Sigmoid colon (tissue), 7 donors: ENCODE data around the gene PRSS23. TPM values are rescaled to one million over a fixed set of nuclear protein-coding genes. Genes with fewer than 3 reads are reported as not detected.
A peak's percentile ranks its signal among the peaks of the same experiment; 100 is the strongest.

Experiments
- DNase-seq: peaks from one replicate; pipeline ENCODE4 v3.0.0-alpha.2; 2019
- H3K27ac ChIP-seq, 4 donors: fragments of 200-600 bp; sonication (generic); one replicate each; pipeline ENCODE4 v1.5.1; 2016 to 2019; ENCODE audit warnings: mild to moderate bottlenecking in 1 of 4
- H3K27me3 ChIP-seq, 3 donors: fragments of 200-600 bp; sonication (generic); one replicate each; pipeline ENCODE4 v1.5.1; 2019; ENCODE audit warnings: mild to moderate bottlenecking in 1 of 3
- H3K36me3 ChIP-seq, 4 donors: fragments of 200-600 bp; sonication (generic); one replicate each; pipeline ENCODE4 v1.5.1; 2016 to 2019
- H3K4me1 ChIP-seq, 4 donors: fragments of 200-600 bp; sonication (generic); one replicate each; pipeline ENCODE4 v1.5.1; 2017 to 2019
- H3K4me3 ChIP-seq, 4 donors: fragments of 200-600 bp; sonication (generic); one replicate each; pipeline ENCODE4 v1.5.1; 2017 to 2019; ENCODE audit warnings: mild to moderate bottlenecking in 2 of 4, moderate library complexity in 1 of 4
- H3K9me3 ChIP-seq, 4 donors: fragments of 200-600 bp in 3 of 4; sonication (generic) in 3 of 4; one replicate each; pipeline versions ENCODE4 v1.5.1 to v1.6.1; 2013 to 2019
- EP300 ChIP-seq, 4 donors: sonication (generic); formaldehyde crosslinking; IDR thresholded peaks; one replicate each; pipeline ENCODE4 v1.6.1; 2017; ENCODE audit warnings: antibody characterized with exemption in 4 of 4
- POLR2A ChIP-seq, 2 donors: fragments of 450-650 bp; IDR thresholded peaks; one replicate each; pipeline ENCODE4 v1.6.1; 2016; ENCODE audit warnings: antibody characterized with exemption in 2 of 2, mild to moderate bottlenecking in 2 of 2, moderate library complexity in 2 of 2
- POLR2AphosphoS5 ChIP-seq, 4 donors: sonication (generic); formaldehyde crosslinking; IDR thresholded peaks; one replicate each; pipeline ENCODE4 v1.6.1; 2017; ENCODE audit warnings: antibody characterized with exemption in 4 of 4
- WGBS, 2 donors: extraction: QIAGEN DNeasy Blood & Tissue Kit; methylation state at CpG; one replicate each; pipeline ENCODE4 v1.1.7; 2013; 5-methylcytosine and 5-hydroxymethylcytosine counted together
- intact Hi-C: fragments of 100-400 bp; cut with DNase I; formaldehyde crosslinking; loops from one replicate; pipeline ENCODE4 v1.15.1; 2023
- polyA plus RNA-seq, 3 donors: library from polyadenylated mRNA; stranded (reverse); fragments of 200-250 nt; gene quantifications; one replicate each; pipeline ENCODE4 v1.2.3, GENCODE V29; 2013
- total RNA-seq, 4 donors: library from RNA; depleted of rRNA; stranded (reverse); fragments of >200 nt; gene quantifications; one replicate each; pipeline ENCODE4 v1.1.0, GENCODE V29; 2016
- TF ChIP-seq, protein P1 (sequence below), 4 experiments: fragments of 450-650 bp in 3 of 4; fragments of 200-600 bp in 1 of 4; IDR thresholded peaks; one replicate each; pipeline ENCODE4 v1.5.1; 2016 to 2019; ENCODE audit warnings: antibody characterized with exemption in 4 of 4, mild to moderate bottlenecking in 3 of 4, moderate library complexity in 2 of 4
- donor health status: healthy with polysubstance abuse.
- donor health status: Bipolar disorder and iron deficiency.
- donor health status: healthy.

PRSS23 gene
- total and polyA plus RNA-seq, 7 donors, result 25.2 to 183 (median 78.5) TPM

DNA sequence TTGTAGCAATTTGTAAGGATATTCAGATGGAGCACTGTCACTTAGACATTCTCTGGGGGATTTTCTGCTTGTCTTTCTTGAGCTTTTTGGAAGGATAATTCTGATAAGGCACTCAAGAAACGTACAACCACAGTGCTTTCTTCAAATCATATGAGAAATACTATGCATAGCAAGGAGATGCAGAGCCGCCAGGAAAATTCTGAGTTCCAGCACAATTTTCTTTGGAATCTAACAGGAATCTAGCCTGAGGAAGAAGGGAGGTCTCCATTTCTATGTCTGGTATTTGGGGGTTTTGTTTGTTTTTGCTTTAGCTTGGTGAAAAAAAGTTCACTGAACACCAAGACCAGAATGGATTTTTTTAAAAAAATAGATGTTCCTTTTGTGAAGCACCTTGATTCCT is 9.9 kb downstream of the PRSS23 start:
- intact Hi-C loops, result loop anchor here (5.0 kb wide), 1 partner anchor 183 kb away; no protein-coding TSS in a partner anchor
- WGBS, 2 donors, result 85 to 88% methylated on average over 2 of the region's 2 CpGs
- Histone ChIP-seq H3K27ac (peak overlapping the region in 3 of 4 donors; percentile 44 to 92 (median 87)), H3K4me1 (peaks cover 0 to 89% (median 79%) of the 10 kb centered on the region in 4 donors), H3K27me3 (no peaks in the 10 kb centered on the region), H3K9me3 (no peaks in the 10 kb centered on the region), H3K4me3 (no peak overlapping the region), H3K36me3 (peaks cover 0 to 13% (median 9%) of the 10 kb centered on the region in 4 donors)
- no peak for DNase-seq
- TF ChIP-seq POLR2AphosphoS5 (IDR thresholded peaks at IDR 0.05) (no peak), EP300 (IDR thresholded peaks at IDR 0.05) (no peak), POLR2A (IDR thresholded peaks at IDR 0.05) (no peak)
- TF ChIP-seq, protein P1, sequence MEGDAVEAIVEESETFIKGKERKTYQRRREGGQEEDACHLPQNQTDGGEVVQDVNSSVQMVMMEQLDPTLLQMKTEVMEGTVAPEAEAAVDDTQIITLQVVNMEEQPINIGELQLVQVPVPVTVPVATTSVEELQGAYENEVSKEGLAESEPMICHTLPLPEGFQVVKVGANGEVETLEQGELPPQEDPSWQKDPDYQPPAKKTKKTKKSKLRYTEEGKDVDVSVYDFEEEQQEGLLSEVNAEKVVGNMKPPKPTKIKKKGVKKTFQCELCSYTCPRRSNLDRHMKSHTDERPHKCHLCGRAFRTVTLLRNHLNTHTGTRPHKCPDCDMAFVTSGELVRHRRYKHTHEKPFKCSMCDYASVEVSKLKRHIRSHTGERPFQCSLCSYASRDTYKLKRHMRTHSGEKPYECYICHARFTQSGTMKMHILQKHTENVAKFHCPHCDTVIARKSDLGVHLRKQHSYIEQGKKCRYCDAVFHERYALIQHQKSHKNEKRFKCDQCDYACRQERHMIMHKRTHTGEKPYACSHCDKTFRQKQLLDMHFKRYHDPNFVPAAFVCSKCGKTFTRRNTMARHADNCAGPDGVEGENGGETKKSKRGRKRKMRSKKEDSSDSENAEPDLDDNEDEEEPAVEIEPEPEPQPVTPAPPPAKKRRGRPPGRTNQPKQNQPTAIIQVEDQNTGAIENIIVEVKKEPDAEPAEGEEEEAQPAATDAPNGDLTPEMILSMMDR (IDR thresholded peaks at IDR 0.05), result no peak

DNA sequence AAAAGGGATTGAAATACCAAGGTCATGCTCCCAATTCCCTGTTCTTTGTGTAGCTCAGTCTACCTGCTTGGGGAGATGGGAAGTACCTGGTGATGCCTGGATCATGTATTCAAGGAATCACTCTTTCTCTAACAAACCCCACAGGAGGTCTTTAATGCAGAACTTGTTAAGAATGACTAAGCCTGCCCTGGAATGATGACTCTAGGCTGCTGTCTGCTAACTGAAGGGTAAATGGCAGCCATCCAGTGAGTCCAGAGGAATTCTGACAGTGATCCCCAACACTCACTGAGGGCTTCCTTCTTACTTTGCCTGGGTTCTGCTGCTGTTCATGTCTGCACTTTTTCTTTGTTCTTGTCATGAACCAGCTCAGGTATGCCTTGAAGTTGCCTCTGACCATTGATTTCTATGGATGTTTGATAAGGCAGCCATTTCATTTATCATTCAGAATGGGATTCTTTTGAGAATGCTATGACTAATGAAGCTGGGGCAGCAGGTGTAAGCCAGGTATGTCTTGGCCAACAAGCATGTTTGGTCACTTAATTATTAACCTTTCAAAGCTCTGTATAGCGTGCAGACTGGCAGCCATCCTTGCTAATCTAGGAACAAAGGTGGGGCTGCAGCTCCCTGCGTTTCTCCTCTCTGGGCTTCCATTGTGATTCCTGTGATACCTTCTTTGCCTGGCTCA is 11.4 kb downstream of the PRSS23 start:
- H3K27ac ChIP-seq, result peak overlapping the region in 3 of 4 donors; percentile 80 to 92 (median 87)
- intact Hi-C loops, result loop anchor here (5.0 kb wide), 1 partner anchor 184 kb away; no protein-coding TSS in a partner anchor
- H3K36me3 ChIP-seq, result peaks cover 0 to 13% (median 9%) of the 10 kb centered on the region in 4 donors
- WGBS, 2 donors, result 23 to 71% methylated on average over 2 of the region's 2 CpGs
- H3K4me1 ChIP-seq, result peaks cover 0 to 89% (median 78%) of the 10 kb centered on the region in 4 donors
- H3K27me3 ChIP-seq, result no peaks in the 10 kb centered on the region
- H3K9me3 ChIP-seq, result no peaks in the 10 kb centered on the region
- no peak overlapping the region for H3K4me3 ChIP-seq
- TF ChIP-seq POLR2A (IDR thresholded peaks at IDR 0.05) (no peak), EP300 (IDR thresholded peaks at IDR 0.05) (no peak), POLR2AphosphoS5 (IDR thresholded peaks at IDR 0.05) (peak in 2 of 4 donors; percentile 9 to 20)
- TF ChIP-seq, protein P1 (IDR thresholded peaks at IDR 0.05), result no peak
- DNase-seq, result no peak

DNA sequence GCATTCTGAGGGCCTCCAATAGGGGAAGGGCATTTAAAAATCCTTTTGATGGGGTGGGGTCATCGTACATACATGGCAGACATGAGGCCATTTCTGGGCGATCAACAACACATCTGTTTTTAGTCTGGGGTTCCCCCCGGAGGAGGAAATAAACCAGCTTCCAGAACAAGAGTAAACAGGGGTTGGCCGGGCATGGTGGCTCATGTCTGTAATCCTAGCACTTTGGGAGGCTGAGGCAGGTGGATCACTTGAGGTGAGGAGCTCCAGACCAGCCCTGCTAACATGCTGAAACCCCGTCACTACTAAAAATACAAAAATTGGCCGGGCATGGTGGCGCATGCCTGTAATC is 12.0 kb downstream of the PRSS23 start:
- intact Hi-C loops, result loop anchor here (5.0 kb wide), 1 partner anchor 185 kb away; no protein-coding TSS in a partner anchor
- WGBS, 2 donors, result 53 to 75% methylated on average over 7 of the region's 7 CpGs
- Histone ChIP-seq H3K4me3 (no peak overlapping the region), H3K36me3 (peaks cover 0 to 13% (median 9%) of the 10 kb centered on the region in 4 donors), H3K9me3 (no peaks in the 10 kb centered on the region), H3K27me3 (no peaks in the 10 kb centered on the region), H3K4me1 (peaks cover 0 to 89% (median 78%) of the 10 kb centered on the region in 4 donors), H3K27ac (peak overlapping the region in 3 of 4 donors; percentile 80 to 92 (median 87))
- DNase-seq, result no peak
- no peak for TF ChIP-seq POLR2AphosphoS5 (IDR thresholded peaks at IDR 0.05)
- TF ChIP-seq, protein P1 (IDR thresholded peaks at IDR 0.05), result no peak
- no peak for TF ChIP-seq EP300 (IDR thresholded peaks at IDR 0.05)
- TF ChIP-seq POLR2A (IDR thresholded peaks at IDR 0.05), result no peak

DNA sequence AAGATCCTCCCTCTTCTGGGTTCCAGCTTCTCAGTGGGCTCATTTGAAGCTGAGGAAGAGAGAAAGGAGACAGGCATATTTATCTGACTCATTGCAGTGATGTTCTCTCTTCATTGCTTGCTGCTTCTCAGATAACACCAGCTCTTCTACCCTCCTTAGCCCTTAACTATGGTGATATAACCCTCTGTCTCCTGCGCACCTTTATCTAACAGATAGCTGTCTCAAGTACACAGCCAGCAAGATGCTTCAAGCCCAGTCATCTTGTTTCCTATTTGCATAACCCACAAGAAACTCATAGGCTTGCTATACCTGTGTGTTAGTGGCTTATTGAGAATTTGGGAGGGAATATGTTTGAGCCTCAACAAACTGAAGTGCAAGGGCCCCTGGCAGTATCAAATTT is 12.6 kb downstream of the PRSS23 start:
- Histone ChIP-seq H3K36me3 (peaks cover 0 to 11% (median 6%) of the 10 kb centered on the region in 4 donors), H3K27ac (peak overlapping the region in 3 of 4 donors; percentile 80 to 92 (median 87)), H3K4me3 (no peak overlapping the region), H3K4me1 (peaks cover 0 to 91% (median 78%) of the 10 kb centered on the region in 4 donors), H3K27me3 (no peaks in the 10 kb centered on the region), H3K9me3 (no peaks in the 10 kb centered on the region)
- intact Hi-C loops, result loop anchor here (5.0 kb wide), 1 partner anchor 186 kb away; no protein-coding TSS in a partner anchor
- no peak for DNase-seq
- TF ChIP-seq POLR2A (IDR thresholded peaks at IDR 0.05) (no peak), EP300 (IDR thresholded peaks at IDR 0.05) (no peak), POLR2AphosphoS5 (IDR thresholded peaks at IDR 0.05) (no peak)
- TF ChIP-seq, protein P1 (IDR thresholded peaks at IDR 0.05), result no peak
- WGBS, 2 donors, result 94 to 99% methylated on average over 1 of the region's 1 CpG
